ENCODE results near the gene DCBLD1.

GRCh38 chr6:117491916-117492315 is 9.4 kb downstream of the DCBLD1 start:
- TF ChIP-seq CTCF (IDR thresholded peaks at IDR 0.05), result no peak
- TF ChIP-seq POLR2AphosphoS5 (IDR thresholded peaks at IDR 0.05), result no peak
- TF ChIP-seq POLR2A (IDR thresholded peaks at IDR 0.05), result no peak

Measured in prostate gland (tissue), 2 donors.